HG02571 (cell line): ENCODE measurements around the gene KLHL6.
"Not testable (repeated sequence)": the region's sequence is repeated elsewhere in the genome, so short reads cannot be mapped to it uniquely, and the experiment has no call there.

ENCODE experiments used
- ATAC-seq: cut with Tn5 transposase; IDR thresholded peaks from one replicate; pipeline ENCODE4 v1.9.1; 2021; ENCODE audit warnings: mild to moderate bottlenecking, moderate library complexity; ENCODE audit not compliant: unreplicated experiment

The KLHL6 gene

GRCh38 chr3:183533412-183534132 is 21.9 kb downstream of the KLHL6 start:
- ATAC-seq: peak; percentile 51

GRCh38 chr3:183532620-183533411 is 22.7 kb downstream of the KLHL6 start:
- no peak for ATAC-seq

DNA sequence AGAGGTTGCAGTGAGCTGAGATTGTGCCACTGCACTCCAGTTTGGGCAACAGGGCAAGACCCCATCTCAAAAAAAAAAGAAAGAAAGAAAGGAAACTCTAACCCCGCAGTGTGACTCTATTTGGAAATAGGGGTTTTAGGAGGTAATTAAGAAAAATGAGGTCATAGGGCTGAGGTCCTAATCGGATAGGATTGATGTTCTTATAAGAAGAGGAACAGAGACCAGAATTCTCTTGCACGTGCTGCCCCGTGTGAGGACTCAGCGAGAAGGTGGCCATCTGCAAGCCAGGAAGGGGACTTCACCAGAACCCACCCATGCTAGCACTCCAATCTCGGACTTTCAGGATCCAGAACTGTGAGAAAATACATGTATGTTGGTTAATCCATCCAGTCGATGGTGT is 25.8 kb downstream of the KLHL6 start:
- ATAC-seq: no peak

DNA sequence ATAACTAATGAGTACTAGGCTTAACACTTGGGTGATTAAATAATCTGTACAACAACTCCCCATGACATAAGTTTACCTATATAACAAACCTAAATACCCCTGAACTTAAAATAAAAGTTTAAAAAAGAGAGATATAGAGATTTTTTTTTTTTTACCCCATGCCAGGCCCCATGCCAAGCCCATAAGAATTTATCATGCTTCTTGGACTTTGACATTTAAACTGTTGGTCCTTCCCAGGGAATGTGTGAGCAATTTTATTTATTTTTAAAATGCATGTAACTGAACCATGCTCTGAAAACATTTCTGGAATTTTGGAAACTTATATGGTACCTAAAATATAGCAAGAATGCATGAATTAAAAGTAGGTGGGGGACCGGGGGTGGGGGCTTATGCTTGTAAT is 26.3 kb downstream of the KLHL6 start:
- ATAC-seq: no peak

- not testable (repeated sequence) for ATAC-seq
These were observed 26.7 kb downstream of the KLHL6 start for GRCh38 chr3:183528758-183529157.

DNA sequence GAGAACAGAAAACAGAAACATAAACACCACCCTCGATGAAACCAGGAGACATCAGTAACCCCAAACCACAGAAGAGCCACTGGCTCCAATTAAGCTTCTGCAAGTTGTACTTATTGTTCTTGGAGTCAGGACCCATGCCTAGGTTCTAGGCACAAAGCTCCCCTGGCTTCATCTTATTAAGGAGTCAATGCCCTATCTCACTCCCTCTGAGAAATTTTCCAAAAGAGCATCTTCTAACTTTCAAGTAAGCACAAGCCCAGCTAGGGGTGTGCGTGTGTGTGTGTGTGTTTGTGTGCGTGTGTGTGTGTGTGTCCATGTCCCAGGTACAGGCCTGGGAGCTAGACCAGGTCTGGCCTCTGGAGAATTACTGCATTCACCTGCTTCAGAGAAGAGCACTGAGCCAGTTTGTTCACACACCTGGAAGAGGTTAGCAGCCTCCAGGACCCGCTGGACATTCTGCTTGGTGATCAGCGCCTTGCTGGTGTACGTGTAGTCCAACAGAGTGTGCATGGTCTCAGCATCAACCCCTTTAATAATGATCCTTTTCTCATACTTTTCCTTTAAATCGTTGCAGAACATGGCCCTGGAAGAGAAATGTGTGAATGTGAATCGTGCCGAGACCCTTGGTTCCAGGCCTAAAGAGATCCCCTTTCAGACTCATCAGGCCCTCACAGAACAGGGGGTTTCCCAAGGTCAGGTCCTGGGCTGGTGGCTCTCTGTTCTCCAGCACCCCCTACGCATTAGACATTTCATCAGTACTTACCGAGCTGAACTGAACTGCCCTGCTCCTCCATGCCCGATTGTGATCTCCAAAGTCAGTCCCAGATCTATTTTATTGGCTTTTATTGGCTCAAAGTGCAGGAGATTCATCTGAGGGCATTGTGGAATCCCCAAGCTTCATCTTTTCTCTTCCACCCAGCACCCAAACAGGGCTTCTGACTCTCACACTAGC is 27.8 kb downstream of the KLHL6 start:
- ATAC-seq: peak; percentile 78

GRCh38 chr3:183526838-183527427 is 28.6 kb downstream of the KLHL6 start:
- ATAC-seq: no peak

- ATAC-seq: no peak
These were observed 31.0 kb downstream of the KLHL6 start for GRCh38 chr3:183524476-183524875.

DNA sequence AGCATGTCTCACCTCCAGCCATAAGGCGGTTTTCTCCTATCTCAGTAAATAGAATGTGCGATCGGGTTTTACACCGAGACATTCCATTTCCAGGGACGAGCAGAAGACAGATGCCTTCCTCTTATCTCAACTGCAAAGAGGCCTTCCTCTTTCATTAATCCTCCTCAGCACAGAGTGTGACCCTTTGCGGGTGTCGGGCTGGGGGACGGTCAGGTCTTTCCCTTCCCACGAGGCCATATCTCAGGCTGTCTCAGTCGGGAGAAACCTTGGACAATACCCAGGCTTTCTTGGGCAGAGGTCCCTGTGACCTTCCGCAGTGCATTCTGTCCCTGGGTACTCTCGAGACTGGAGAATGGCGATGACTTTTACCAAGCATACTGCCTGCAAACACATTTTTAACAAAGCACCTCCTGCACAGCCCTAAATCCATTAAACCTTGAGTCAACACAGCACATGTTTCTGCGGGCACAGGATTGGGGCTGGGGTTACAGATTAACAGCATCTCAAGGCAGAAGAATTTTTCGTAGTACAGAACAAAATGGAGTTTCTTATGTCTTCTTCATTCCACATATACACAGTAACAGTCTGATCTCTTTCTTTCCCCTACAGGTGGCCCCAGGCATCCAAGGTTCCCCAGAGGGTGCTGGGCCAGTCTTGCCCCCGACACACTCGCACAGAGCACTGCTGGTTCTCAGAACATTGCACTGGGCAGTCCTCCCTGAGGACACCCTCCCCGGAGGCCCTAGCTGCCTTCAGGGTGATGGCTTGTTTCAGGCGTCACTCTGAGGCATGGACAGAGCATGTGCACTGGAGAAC is 34.6 kb downstream of the KLHL6 start:
- ATAC-seq: not testable (repeated sequence)

GRCh38 chr3:183520295-183520694 is 35.2 kb downstream of the KLHL6 start:
- ATAC-seq: not testable (repeated sequence)

- no peak for ATAC-seq
These were observed 35.6 kb downstream of the KLHL6 start for GRCh38 chr3:183519891-183520290.

GRCh38 chr3:183518491-183519251 is 36.8 kb downstream of the KLHL6 start:
- ATAC-seq: no peak

DNA sequence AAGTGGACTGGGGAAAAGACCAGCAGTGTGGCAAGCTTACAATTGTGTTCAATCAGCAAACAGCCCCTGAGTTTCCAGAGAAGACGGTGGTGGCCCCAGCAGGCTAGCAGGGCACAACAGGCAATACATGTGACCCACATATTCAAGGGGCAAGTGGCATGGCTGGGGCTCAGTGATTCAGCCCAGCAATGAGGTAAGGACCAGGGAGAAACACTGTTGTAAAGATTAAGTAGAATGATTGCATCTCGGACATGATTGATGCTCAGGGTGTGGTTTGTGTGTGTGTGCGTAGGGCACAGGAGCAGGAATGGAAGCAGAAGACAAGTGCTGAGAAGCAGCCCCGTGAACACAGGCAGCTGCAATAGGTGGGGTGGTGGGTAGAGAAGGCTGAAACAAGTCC is 37.9 kb downstream of the KLHL6 start:
- no peak for ATAC-seq

GRCh38 chr3:183515968-183516851 is 39.3 kb downstream of the KLHL6 start:
- peak; percentile 50 for ATAC-seq

- no peak for ATAC-seq
These were observed 41.5 kb downstream of the KLHL6 start for GRCh38 chr3:183514021-183514420.

DNA sequence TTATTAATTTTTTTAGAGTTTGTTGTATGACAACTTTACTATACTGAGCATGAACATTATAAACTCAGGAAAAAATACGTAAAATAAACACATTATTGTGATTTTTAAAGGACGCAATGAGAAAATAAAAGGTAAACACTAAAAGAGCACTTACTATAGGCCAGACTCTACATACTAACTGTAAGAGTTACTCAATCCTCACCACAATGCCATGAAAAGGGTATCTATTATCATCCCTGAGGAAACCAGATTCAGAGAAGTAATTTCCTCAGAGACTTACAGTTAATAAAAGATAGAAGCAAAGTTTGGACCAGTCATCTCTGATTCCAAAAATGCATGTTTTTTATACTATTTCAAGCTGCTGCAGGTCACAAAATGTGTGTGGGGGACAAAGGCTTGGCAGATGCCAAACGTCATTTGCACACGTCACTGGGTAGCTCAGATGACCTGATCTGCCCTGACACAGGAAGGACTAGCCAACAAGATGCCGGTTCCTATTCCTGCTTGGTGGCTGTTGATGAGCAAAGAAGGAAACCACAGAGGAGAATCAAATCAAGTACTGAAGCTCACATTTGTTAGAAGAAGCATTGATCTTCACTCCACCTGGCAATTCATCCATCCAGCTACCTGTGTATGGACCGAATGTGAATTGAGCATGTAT is 42.3 kb downstream of the KLHL6 start:
- ATAC-seq: no peak

DNA sequence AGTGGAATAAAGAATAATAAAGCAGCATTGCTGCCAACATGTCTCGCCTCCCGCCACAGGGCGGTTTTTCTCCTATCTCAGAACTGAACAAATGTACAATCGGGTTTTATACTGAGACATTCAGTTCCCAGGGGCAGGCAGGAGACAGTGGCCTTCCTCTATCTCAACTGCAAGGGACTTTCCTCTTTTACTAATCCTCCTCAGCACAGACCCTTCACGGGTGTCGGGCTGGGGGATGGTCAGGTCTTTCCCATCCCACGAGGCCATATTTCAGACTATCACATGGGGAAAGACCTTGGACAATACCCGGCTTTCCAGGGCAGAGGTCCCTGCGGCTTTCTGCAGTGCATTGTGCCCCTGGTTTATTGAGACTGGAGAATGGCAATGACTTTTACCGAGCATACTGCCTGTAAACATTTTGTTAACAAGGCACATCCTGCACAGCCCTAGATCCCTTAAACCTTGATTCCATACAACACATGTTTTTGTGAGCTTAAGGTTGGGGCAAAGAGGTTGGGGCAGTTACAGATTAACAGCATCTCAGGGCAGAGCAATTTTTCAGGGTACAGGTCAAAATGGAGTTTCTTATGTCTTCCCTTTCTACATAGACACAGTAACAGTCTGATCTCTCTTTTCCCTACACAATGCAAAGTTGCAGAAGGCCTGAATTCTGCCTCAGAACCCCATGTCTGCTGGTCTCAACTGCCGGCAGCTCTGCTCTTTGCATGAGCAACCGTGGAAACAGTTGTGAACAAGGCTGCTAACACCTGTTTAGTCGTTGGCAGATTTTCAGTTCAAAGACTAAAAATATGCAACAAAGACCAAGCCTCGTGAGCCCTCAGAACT is 44.0 kb downstream of the KLHL6 start:
- peak; percentile 60 for ATAC-seq
